Trophoblast cell (in vitro differentiated cells and primary cell): Measurements from ENCODE around the gene GPR35.

Source experiments
- DNase-seq, 2 donors: peaks; one replicate each; pipeline ENCODE4 v3.0.0-alpha.2; 2016
- H2AFZ ChIP-seq: 2 replicates; pipeline ENCODE4 v1.6.1; 2013; ENCODE audit warnings: low read length, moderate library complexity, mild to moderate bottlenecking; ENCODE audit not compliant: insufficient read depth, poor library complexity
- H2AK5ac ChIP-seq: 2 replicates; pipeline ENCODE4 v1.6.1; 2013; ENCODE audit warnings: mild to moderate bottlenecking, low read length
- H2BK120ac ChIP-seq: 2 replicates; pipeline ENCODE4 v1.6.1; 2013; ENCODE audit warnings: low read length, mild to moderate bottlenecking, moderate library complexity; ENCODE audit not compliant: insufficient read depth, poor library complexity
- H2BK12ac ChIP-seq: 2 replicates; pipeline ENCODE4 v1.6.1; 2013; ENCODE audit warnings: mild to moderate bottlenecking, low read length, moderate library complexity
- H2BK5ac ChIP-seq: 2 replicates; pipeline ENCODE4 v1.6.1; 2013; ENCODE audit warnings: low read length, low read depth, moderate library complexity, mild to moderate bottlenecking; ENCODE audit not compliant: poor library complexity
- H3K14ac ChIP-seq: 2 replicates; pipeline ENCODE4 v1.6.1; 2013; ENCODE audit warnings: mild to moderate bottlenecking, low read length
- H3K18ac ChIP-seq: 2 replicates; pipeline ENCODE4 v1.6.1; 2013; ENCODE audit warnings: mild to moderate bottlenecking, low read length
- H3K23ac ChIP-seq: 2 replicates; pipeline ENCODE4 v1.6.1; 2013; ENCODE audit warnings: low read length
- H3K27ac ChIP-seq: 2 replicates; pipeline ENCODE4 v1.5.1; 2013; ENCODE audit warnings: low read depth, mild to moderate bottlenecking, inconsistent platforms, low read length, moderate library complexity
- H3K27me3 ChIP-seq: 2 replicates; pipeline ENCODE4 v1.6.1; 2013; ENCODE audit warnings: inconsistent platforms, mild to moderate bottlenecking, low read length, moderate library complexity; ENCODE audit not compliant: insufficient read depth
- H3K36me3 ChIP-seq, 2 experiments: 1 replicate in 1 of 2; 2 replicates in 1 of 2; pipeline ENCODE4 v1.6.1; 2013; ENCODE audit warnings: low read length in 2 of 2, mild to moderate bottlenecking in 2 of 2, moderate library complexity in 1 of 2; ENCODE audit not compliant: insufficient read depth in 2 of 2, control insufficient read depth in 1 of 2
- H3K4ac ChIP-seq: 2 replicates; pipeline ENCODE4 v1.6.1; 2013; ENCODE audit warnings: low read depth, mild to moderate bottlenecking, low read length, moderate library complexity
- H3K4me1 ChIP-seq, 2 experiments: 1 replicate in 1 of 2; 2 replicates in 1 of 2; pipeline ENCODE4 v1.6.1; 2013; ENCODE audit warnings: low read length in 2 of 2, mild to moderate bottlenecking in 2 of 2, moderate library complexity in 1 of 2; ENCODE audit not compliant: insufficient read depth in 2 of 2, control insufficient read depth in 1 of 2
- H3K4me2 ChIP-seq: 2 replicates; pipeline ENCODE4 v1.6.1; 2013; ENCODE audit warnings: inconsistent platforms, mild to moderate bottlenecking, low read length, moderate library complexity
- H3K4me3 ChIP-seq: 2 replicates; pipeline ENCODE4 v1.5.1; 2013; ENCODE audit warnings: mild to moderate bottlenecking, low read depth, low read length, inconsistent platforms
- H3K79me1 ChIP-seq: one replicate; pipeline ENCODE4 v1.6.1; 2013; ENCODE audit warnings: low read length
- H3K79me2 ChIP-seq: 2 replicates; pipeline ENCODE4 v1.6.1; 2013; ENCODE audit warnings: low read length, mild to moderate bottlenecking; ENCODE audit not compliant: control insufficient read depth, insufficient read depth, poor library complexity
- H3K9ac ChIP-seq: 2 replicates; pipeline ENCODE4 v1.6.1; 2013; ENCODE audit warnings: mild to moderate bottlenecking, low read length
- H3K9me3 ChIP-seq: 2 replicates; pipeline ENCODE4 v1.6.1; 2013; ENCODE audit warnings: low read depth, mild to moderate bottlenecking, control low read depth, inconsistent platforms, low read length; ENCODE audit not compliant: insufficient read depth
- H4K12ac ChIP-seq: 2 replicates; pipeline ENCODE4 v1.6.1; 2013; ENCODE audit warnings: low read depth, mild to moderate bottlenecking, low read length, moderate library complexity
- H4K8ac ChIP-seq: 2 replicates; pipeline ENCODE4 v1.6.1; 2013; ENCODE audit warnings: low read depth, mild to moderate bottlenecking, low read length, moderate library complexity
- H4K91ac ChIP-seq: one replicate; pipeline ENCODE4 v1.6.1; 2013; ENCODE audit warnings: low read depth, mild to moderate bottlenecking, low read length, moderate library complexity
- WGBS: extraction: QIAGEN DNeasy Blood & Tissue Kit; methylation state at CpG from one replicate; pipeline ENCODE4 v1.1.7; 2013; ENCODE audit warnings: missing lambda C conversion rate; ENCODE audit not compliant: insufficient read length, insufficient coverage; ENCODE audit errors: extremely low coverage; 5-methylcytosine and 5-hydroxymethylcytosine counted together

GPR35 gene

DNA sequence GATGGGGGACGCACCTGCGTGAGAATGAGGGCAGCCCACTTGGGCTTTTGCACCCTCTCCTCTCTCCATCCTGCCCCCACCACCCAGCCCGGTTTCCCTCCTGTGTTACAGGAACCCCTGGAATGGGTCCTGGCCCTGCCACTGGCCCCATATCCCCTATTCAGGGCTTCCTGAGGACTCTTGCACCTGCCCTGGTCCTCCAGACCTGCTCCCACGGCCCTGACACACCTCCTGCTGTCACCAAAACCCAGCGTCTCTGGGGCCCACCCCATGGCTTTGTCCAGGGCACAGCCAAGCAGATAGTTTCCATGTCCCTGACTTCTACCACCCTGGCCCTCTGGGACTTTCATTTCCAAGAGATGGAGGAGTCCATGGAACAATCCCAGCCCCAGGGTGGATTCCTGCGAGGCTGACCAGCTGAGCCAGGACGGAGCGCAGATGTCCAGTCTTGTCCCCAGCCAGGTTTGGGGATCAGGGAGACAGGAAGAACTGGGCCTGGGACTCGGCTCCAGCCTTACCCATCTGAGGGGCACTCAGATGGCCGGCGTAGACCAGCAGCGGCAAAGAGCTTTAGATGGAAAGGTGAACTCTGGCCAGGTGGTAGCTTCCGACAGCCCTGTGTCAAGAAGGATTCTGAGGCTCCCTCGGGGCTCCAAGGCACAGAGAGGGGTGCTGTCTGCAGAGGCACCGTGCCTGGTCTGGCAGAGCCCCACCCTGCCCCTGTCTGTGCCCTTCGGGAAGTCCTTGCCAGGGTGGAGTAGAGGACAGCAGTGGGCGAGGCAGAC is 12.0 kb downstream of the GPR35 start:
- Histone ChIP-seq H3K36me3 (no peaks in the 10 kb centered on the region), H3K27ac (no peak overlapping the region), H3K27me3 (no peaks in the 10 kb centered on the region), H2BK12ac (no peak overlapping the region), H2BK120ac (no peak overlapping the region), H3K14ac (no peak overlapping the region), H2AFZ (no peak overlapping the region), H4K8ac (no peak overlapping the region), H3K4me1 (no peaks in the 10 kb centered on the region), H3K79me2 (no peaks in the 10 kb centered on the region), H3K79me1 (no peaks in the 10 kb centered on the region), H4K12ac (no peak overlapping the region), H3K9me3 (peaks cover 26% of the 10 kb centered on the region), H2BK5ac (no peak overlapping the region), H3K23ac (no peak overlapping the region), H3K4me2 (no peak overlapping the region), H3K4ac (no peak overlapping the region), H2AK5ac (no peak overlapping the region), H3K18ac (no peak overlapping the region), H4K91ac (no peak overlapping the region), H3K9ac (no peak overlapping the region), H3K4me3 (no peak overlapping the region)
- WGBS, result no CpG with 5 or more reads among the region's 17 CpGs
- DNase-seq, result no peak

GRCh38 chr2:240637901-240638345 is 12.6 kb downstream of the GPR35 start:
- no CpG with 5 or more reads among the region's 8 CpGs for WGBS
- Histone ChIP-seq H2AK5ac (no peak overlapping the region), H3K4me1 (no peaks in the 10 kb centered on the region), H3K79me2 (no peaks in the 10 kb centered on the region), H4K8ac (no peak overlapping the region), H4K12ac (no peak overlapping the region), H3K23ac (no peak overlapping the region), H3K14ac (no peak overlapping the region), H3K9ac (no peak overlapping the region), H3K9me3 (peaks cover 23% of the 10 kb centered on the region), H2BK5ac (no peak overlapping the region), H3K4me2 (no peak overlapping the region), H2AFZ (no peak overlapping the region), H3K4ac (no peak overlapping the region), H3K27ac (no peak overlapping the region), H3K36me3 (no peaks in the 10 kb centered on the region), H4K91ac (no peak overlapping the region), H2BK12ac (no peak overlapping the region), H3K27me3 (no peaks in the 10 kb centered on the region), H3K4me3 (no peak overlapping the region), H2BK120ac (no peak overlapping the region), H3K79me1 (no peaks in the 10 kb centered on the region), H3K18ac (no peak overlapping the region)
- no peak for DNase-seq

DNA sequence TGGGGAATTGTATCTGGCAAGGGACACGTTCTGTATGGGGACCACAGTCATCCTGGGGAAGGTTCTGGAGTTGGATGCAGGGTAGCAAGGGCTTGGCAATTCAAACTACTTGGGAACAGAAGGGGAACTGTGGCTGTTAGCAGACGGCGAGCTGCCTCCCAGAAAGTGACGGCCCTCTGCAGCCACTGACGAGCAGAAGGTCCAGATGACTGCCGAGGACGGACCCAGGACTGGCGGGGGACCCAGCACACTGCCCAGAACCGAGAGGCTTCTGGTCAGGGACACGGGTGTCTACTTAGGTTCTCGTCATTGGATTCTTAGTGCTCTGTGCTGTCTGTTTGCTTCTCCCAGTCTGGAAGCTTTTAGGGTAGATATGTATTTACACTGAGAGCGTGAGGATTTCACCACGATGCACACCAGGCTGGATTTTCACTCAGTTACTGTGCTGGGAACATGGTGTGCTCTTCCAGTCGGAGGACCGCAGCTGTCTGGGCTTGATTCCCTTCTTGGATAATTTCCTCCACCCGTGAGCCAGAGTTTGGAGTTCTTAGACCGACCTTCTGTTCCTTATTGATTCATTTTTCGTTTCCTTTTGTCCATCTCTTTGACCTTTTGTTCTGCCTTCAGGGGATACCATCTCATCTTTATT is 13.4 kb downstream of the GPR35 start:
- Histone ChIP-seq H3K9me3 (peaks cover 22% of the 10 kb centered on the region), H3K27ac (no peak overlapping the region), H3K4ac (no peak overlapping the region), H2AK5ac (no peak overlapping the region), H4K91ac (no peak overlapping the region), H3K36me3 (no peaks in the 10 kb centered on the region), H2BK12ac (no peak overlapping the region), H3K79me2 (no peaks in the 10 kb centered on the region), H3K27me3 (no peaks in the 10 kb centered on the region), H3K4me3 (no peak overlapping the region), H3K9ac (no peak overlapping the region), H4K12ac (no peak overlapping the region), H3K18ac (no peak overlapping the region), H2AFZ (no peak overlapping the region), H3K4me2 (no peak overlapping the region), H4K8ac (no peak overlapping the region), H2BK5ac (no peak overlapping the region), H3K14ac (no peak overlapping the region), H3K4me1 (no peaks in the 10 kb centered on the region), H3K23ac (no peak overlapping the region), H2BK120ac (no peak overlapping the region), H3K79me1 (no peaks in the 10 kb centered on the region)
- DNase-seq, result no peak
- no CpG with 5 or more reads among the region's 18 CpGs for WGBS

- no peaks in the 10 kb centered on the region for H3K79me1 ChIP-seq
- no peak overlapping the region for H2BK5ac ChIP-seq
- no peak overlapping the region for H3K9ac ChIP-seq
- H3K4me1 ChIP-seq, result no peaks in the 10 kb centered on the region
- no peaks in the 10 kb centered on the region for H3K27me3 ChIP-seq
- no peak overlapping the region for H3K4me3 ChIP-seq
- no peak overlapping the region for H4K8ac ChIP-seq
- peaks cover 16% of the 10 kb centered on the region for H3K9me3 ChIP-seq
- H3K18ac ChIP-seq, result no peak overlapping the region
- H4K12ac ChIP-seq, result no peak overlapping the region
- H4K91ac ChIP-seq, result no peak overlapping the region
- no peaks in the 10 kb centered on the region for H3K79me2 ChIP-seq
- no peak overlapping the region for H3K23ac ChIP-seq
- DNase-seq, result no peak
- H2AK5ac ChIP-seq, result no peak overlapping the region
- no peak overlapping the region for H3K14ac ChIP-seq
- H2BK120ac ChIP-seq, result no peak overlapping the region
- H2BK12ac ChIP-seq, result no peak overlapping the region
- H3K27ac ChIP-seq, result no peak overlapping the region
- no CpG with 5 or more reads among the region's 18 CpGs for WGBS
- no peaks in the 10 kb centered on the region for H3K36me3 ChIP-seq
- H2AFZ ChIP-seq, result no peak overlapping the region
- H3K4me2 ChIP-seq, result no peak overlapping the region
- no peak overlapping the region for H3K4ac ChIP-seq
Measured at GRCh38 chr2:240639566-240639965, 14.3 kb downstream of the GPR35 start.
